WTC11 (cell line): ENCODE data around the gene KPNB1. TPM values are rescaled to one million over a fixed set of nuclear protein-coding genes. Genes with fewer than 3 reads are reported as not detected.

Source experiments
- ATAC-seq: fragments of 200-7000 bp; cut with Tn5 transposase; 2 replicates; pipeline ENCODE4 v1.10.0; 2021; ENCODE audit warnings: mild to moderate bottlenecking, moderate library complexity
- CTCF ChIA-PET: fragments of 300-600 bp; sonication (Branson Sonifier 250); formaldehyde crosslinking; loops from one replicate; lab custom pipeline; 2021; ENCODE audit warnings: antibody characterized with exemption; lab: Charles Lee
- POLR2A ChIA-PET: fragments of 350-600 bp; sonication (Branson Sonifier 250); formaldehyde crosslinking; loops from one replicate; lab custom pipeline; 2021; ENCODE audit warnings: antibody characterized with exemption; lab: Charles Lee
- DNase-seq: peaks from one replicate; pipeline ENCODE4 v3.0.0; 2021; ENCODE audit warnings: low spot score
- H3K27ac Mint-ChIP-seq: 2 replicates; pipeline ENCODE4 v1.8.0; 2021; ENCODE audit warnings: mixed read lengths
- H3K27me3 Mint-ChIP-seq: 2 replicates; pipeline ENCODE4 v1.8.0; 2021; ENCODE audit warnings: low read depth, mild to moderate bottlenecking, moderate library complexity, mixed read lengths
- H3K36me3 Mint-ChIP-seq: 2 replicates; pipeline ENCODE4 v1.8.0; 2021; ENCODE audit warnings: mixed read lengths
- H3K4me1 Mint-ChIP-seq: 2 replicates; pipeline ENCODE4 v1.8.0; 2022; ENCODE audit warnings: mixed read lengths
- H3K4me3 Mint-ChIP-seq: 2 replicates; pipeline ENCODE4 v1.8.0; 2021; ENCODE audit warnings: mild to moderate bottlenecking, moderate library complexity, mixed read lengths
- H3K9me3 Mint-ChIP-seq: 2 replicates; pipeline ENCODE4 v1.8.0; 2021; ENCODE audit warnings: mixed read lengths
- ARID4B ChIP-seq: sonication (generic); formaldehyde crosslinking; IDR thresholded peaks from 2 replicates; pipeline ENCODE4 v1.8.0; 2023; ENCODE audit warnings: missing genetic modification reagents, mild to moderate bottlenecking, borderline replicate concordance
- CREB1 ChIP-seq: sonication (generic); formaldehyde crosslinking; IDR thresholded peaks from 2 replicates; pipeline ENCODE4 v1.8.0; 2023; ENCODE audit warnings: mild to moderate bottlenecking, missing genetic modification reagents
- E2F1 ChIP-seq: sonication (generic); formaldehyde crosslinking; IDR thresholded peaks from 2 replicates; pipeline ENCODE4 v1.8.0; 2022; ENCODE audit warnings: mild to moderate bottlenecking, missing genetic modification reagents
- E2F5 ChIP-seq: sonication (generic); formaldehyde crosslinking; IDR thresholded peaks from 2 replicates; pipeline ENCODE4 v1.8.1; 2022; ENCODE audit warnings: mild to moderate bottlenecking, moderate library complexity, missing genetic modification reagents
- ELF4 ChIP-seq: sonication (generic); formaldehyde crosslinking; IDR thresholded peaks from 2 replicates; pipeline ENCODE4 v1.8.1; 2022; ENCODE audit warnings: low read depth, mild to moderate bottlenecking, moderate library complexity, missing genetic modification reagents
- ETV6 ChIP-seq: sonication (generic); formaldehyde crosslinking; IDR thresholded peaks from 2 replicates; pipeline ENCODE4 v1.8.1; 2022; ENCODE audit warnings: mild to moderate bottlenecking, missing genetic modification reagents
- GABPB1 ChIP-seq: sonication (generic); formaldehyde crosslinking; IDR thresholded peaks from 2 replicates; pipeline ENCODE4 v1.8.1; 2023; ENCODE audit warnings: mild to moderate bottlenecking, missing genetic modification reagents
- JUN ChIP-seq: sonication (generic); formaldehyde crosslinking; IDR thresholded peaks from 2 replicates; pipeline ENCODE4 v1.8.0; 2023; ENCODE audit warnings: mild to moderate bottlenecking, missing genetic modification reagents
- KAT7 ChIP-seq: sonication (generic); formaldehyde crosslinking; IDR thresholded peaks from 2 replicates; pipeline ENCODE4 v1.8.1; 2023; ENCODE audit warnings: missing genetic modification reagents, mild to moderate bottlenecking, borderline replicate concordance
- NR3C1 ChIP-seq: sonication (generic); formaldehyde crosslinking; conservative IDR thresholded peaks from 2 replicates; pipeline ENCODE4 v1.8.1; 2023; ENCODE audit warnings: low read depth, mild to moderate bottlenecking, missing genetic modification reagents
- PRDM15 ChIP-seq: sonication (generic); formaldehyde crosslinking; IDR thresholded peaks from 2 replicates; pipeline ENCODE4 v1.8.0; 2022; ENCODE audit warnings: missing genetic modification reagents
- RORB ChIP-seq: fragments of 250-450 bp; sonication (Bioruptor Pico); IDR thresholded peaks from 2 replicates; pipeline ENCODE4 v1.9.0; 2021; ENCODE audit warnings: mild to moderate bottlenecking
- SMAD4 ChIP-seq: sonication (generic); formaldehyde crosslinking; IDR thresholded peaks from 2 replicates; pipeline ENCODE4 v1.8.0; 2022; ENCODE audit warnings: mild to moderate bottlenecking, missing genetic modification reagents
- SOX15 ChIP-seq: fragments of 250-450 bp; sonication (Bioruptor Pico); IDR thresholded peaks from 2 replicates; pipeline ENCODE4 v1.9.0; 2021; ENCODE audit warnings: mild to moderate bottlenecking
- ZBTB43 ChIP-seq: sonication (generic); formaldehyde crosslinking; IDR thresholded peaks from 2 replicates; pipeline ENCODE4 v1.8.1; 2023; ENCODE audit warnings: mild to moderate bottlenecking, missing genetic modification reagents
- ZNF138 ChIP-seq: sonication (generic); formaldehyde crosslinking; conservative IDR thresholded peaks from 2 replicates; pipeline ENCODE4 v1.8.1; 2022; ENCODE audit warnings: mild to moderate bottlenecking, moderate library complexity, missing genetic modification reagents
- ZNF425 ChIP-seq: fragments of 250-450 bp; sonication (Bioruptor Pico); conservative IDR thresholded peaks from 2 replicates; pipeline ENCODE4 v1.9.0; 2021; ENCODE audit warnings: mild to moderate bottlenecking
- total RNA-seq: library from RNA; stranded (reverse); gene quantifications from 3 replicates; pipeline ENCODE4 v1.2.3, GENCODE V29; 2021
- TF ChIP-seq, protein P1 (sequence below): fragments of 200-600 bp; IDR thresholded peaks from 2 replicates; pipeline ENCODE4 v1.8.0; 2022; ENCODE audit warnings: antibody characterized with exemption

The KPNB1 gene
- total RNA-seq, 1 experiment from 2014 or later: 506 TPM

GRCh38 chr17:47652570-47652969, 2.9 kb downstream of the KPNB1 start:
- no peak for ATAC-seq
- no peak for DNase-seq
- ChIA-PET POLR2A (interaction anchor here (0.9 kb wide), 1 partner anchor 10 kb away, joined by 5 read pairs; no protein-coding TSS in a partner anchor), CTCF (interaction anchor here (1.3 kb wide), 1 partner anchor 11 kb away, joined by 5 read pairs; no protein-coding TSS in a partner anchor)
- Mint-ChIP-seq H3K9me3 (no peaks in the 10 kb centered on the region), H3K27ac (peak overlapping the region; percentile 68; the same call in 1 of the 2 replicates), H3K36me3 (peaks cover 62% of the 10 kb centered on the region), H3K4me1 (peaks cover 28% of the 10 kb centered on the region), H3K4me3 (peak overlapping the region; percentile 20), H3K27me3 (no peaks in the 10 kb centered on the region; the same call in 1 of the 2 replicates)
- no peak for TF ChIP-seq ELF4 (CRISPR knock-in tag)
- TF ChIP-seq JUN: no peak
- TF ChIP-seq NR3C1: no peak
- TF ChIP-seq E2F5 (CRISPR knock-in tag): no peak
- TF ChIP-seq PRDM15 (CRISPR knock-in tag): no peak
- TF ChIP-seq ZNF138 (CRISPR knock-in tag): no peak
- TF ChIP-seq ZBTB43 (CRISPR knock-in tag): no peak
- TF ChIP-seq ZNF425 (CRISPR knock-in tag): no peak
- no peak for TF ChIP-seq SMAD4 (CRISPR knock-in tag)
- TF ChIP-seq, protein P1, sequence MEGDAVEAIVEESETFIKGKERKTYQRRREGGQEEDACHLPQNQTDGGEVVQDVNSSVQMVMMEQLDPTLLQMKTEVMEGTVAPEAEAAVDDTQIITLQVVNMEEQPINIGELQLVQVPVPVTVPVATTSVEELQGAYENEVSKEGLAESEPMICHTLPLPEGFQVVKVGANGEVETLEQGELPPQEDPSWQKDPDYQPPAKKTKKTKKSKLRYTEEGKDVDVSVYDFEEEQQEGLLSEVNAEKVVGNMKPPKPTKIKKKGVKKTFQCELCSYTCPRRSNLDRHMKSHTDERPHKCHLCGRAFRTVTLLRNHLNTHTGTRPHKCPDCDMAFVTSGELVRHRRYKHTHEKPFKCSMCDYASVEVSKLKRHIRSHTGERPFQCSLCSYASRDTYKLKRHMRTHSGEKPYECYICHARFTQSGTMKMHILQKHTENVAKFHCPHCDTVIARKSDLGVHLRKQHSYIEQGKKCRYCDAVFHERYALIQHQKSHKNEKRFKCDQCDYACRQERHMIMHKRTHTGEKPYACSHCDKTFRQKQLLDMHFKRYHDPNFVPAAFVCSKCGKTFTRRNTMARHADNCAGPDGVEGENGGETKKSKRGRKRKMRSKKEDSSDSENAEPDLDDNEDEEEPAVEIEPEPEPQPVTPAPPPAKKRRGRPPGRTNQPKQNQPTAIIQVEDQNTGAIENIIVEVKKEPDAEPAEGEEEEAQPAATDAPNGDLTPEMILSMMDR: no peak
- TF ChIP-seq CREB1: no peak
- TF ChIP-seq ETV6 (CRISPR knock-in tag): no peak
- TF ChIP-seq E2F1 (CRISPR knock-in tag): no peak
- TF ChIP-seq GABPB1 (CRISPR knock-in tag): no peak
- TF ChIP-seq SOX15 (CRISPR knock-in tag): no peak
- TF ChIP-seq KAT7 (CRISPR knock-in tag): no peak
- TF ChIP-seq RORB (CRISPR knock-in tag): no peak
- no peak for TF ChIP-seq ARID4B (CRISPR knock-in tag)
